Neural cell (in vitro differentiated cells): ENCODE data around the gene DNAH1.

ENCODE experiments used
- EP300 ChIP-seq: fragments of 450-650 bp; conservative IDR thresholded peaks from 2 replicates; pipeline ENCODE4 v1.6.1; 2014; ENCODE audit warnings: antibody characterized with exemption, mild to moderate bottlenecking, moderate library complexity; ENCODE audit not compliant: poor library complexity, severe bottlenecking
- EZH2 ChIP-seq: fragments of 200-600, 300-800 bp; shearing (Covaris generic), sonication (generic); IDR thresholded peaks from 2 replicates; pipeline ENCODE4 v1.6.1; 2014; ENCODE audit warnings: antibody characterized with exemption, low read length, borderline replicate concordance, mild to moderate bottlenecking; ENCODE audit not compliant: insufficient read depth, poor library complexity, severe bottlenecking
- MXI1 ChIP-seq: fragments of 450-650 bp; conservative IDR thresholded peaks from 2 replicates; pipeline ENCODE4 v1.6.1; 2014; ENCODE audit warnings: antibody characterized with exemption, mild to moderate bottlenecking; ENCODE audit not compliant: poor library complexity, severe bottlenecking
- POLR2AphosphoS5 ChIP-seq: IDR thresholded peaks from 2 replicates; pipeline ENCODE4 v1.6.1; 2012
- RAD21 ChIP-seq: fragments of 450-650 bp; conservative IDR thresholded peaks from 2 replicates; pipeline ENCODE4 v1.6.1; 2014; ENCODE audit warnings: antibody characterized with exemption, mild to moderate bottlenecking, moderate library complexity
- SMC3 ChIP-seq: fragments of 450-650 bp; conservative IDR thresholded peaks from 2 replicates; pipeline ENCODE4 v1.6.1; 2014; ENCODE audit warnings: antibody characterized with exemption, mild to moderate bottlenecking, moderate library complexity; ENCODE audit not compliant: poor library complexity
- TAF1 ChIP-seq: IDR thresholded peaks from 2 replicates; pipeline ENCODE4 v1.6.1; 2012; ENCODE audit warnings: low read depth
- TF ChIP-seq, protein P1 (sequence below): fragments of 450-650 bp; IDR thresholded peaks from 2 replicates; pipeline ENCODE4 v1.5.1; 2014; ENCODE audit warnings: antibody characterized with exemption, mild to moderate bottlenecking, moderate library complexity; ENCODE audit not compliant: poor library complexity, severe bottlenecking

- no peak for TF ChIP-seq SMC3
- TF ChIP-seq, protein P1, sequence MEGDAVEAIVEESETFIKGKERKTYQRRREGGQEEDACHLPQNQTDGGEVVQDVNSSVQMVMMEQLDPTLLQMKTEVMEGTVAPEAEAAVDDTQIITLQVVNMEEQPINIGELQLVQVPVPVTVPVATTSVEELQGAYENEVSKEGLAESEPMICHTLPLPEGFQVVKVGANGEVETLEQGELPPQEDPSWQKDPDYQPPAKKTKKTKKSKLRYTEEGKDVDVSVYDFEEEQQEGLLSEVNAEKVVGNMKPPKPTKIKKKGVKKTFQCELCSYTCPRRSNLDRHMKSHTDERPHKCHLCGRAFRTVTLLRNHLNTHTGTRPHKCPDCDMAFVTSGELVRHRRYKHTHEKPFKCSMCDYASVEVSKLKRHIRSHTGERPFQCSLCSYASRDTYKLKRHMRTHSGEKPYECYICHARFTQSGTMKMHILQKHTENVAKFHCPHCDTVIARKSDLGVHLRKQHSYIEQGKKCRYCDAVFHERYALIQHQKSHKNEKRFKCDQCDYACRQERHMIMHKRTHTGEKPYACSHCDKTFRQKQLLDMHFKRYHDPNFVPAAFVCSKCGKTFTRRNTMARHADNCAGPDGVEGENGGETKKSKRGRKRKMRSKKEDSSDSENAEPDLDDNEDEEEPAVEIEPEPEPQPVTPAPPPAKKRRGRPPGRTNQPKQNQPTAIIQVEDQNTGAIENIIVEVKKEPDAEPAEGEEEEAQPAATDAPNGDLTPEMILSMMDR = no peak
- no peak for TF ChIP-seq EP300
- no peak for TF ChIP-seq EZH2
- no peak for TF ChIP-seq TAF1
- no peak for TF ChIP-seq RAD21
- no peak for TF ChIP-seq MXI1
- no peak for TF ChIP-seq POLR2AphosphoS5
Measured at GRCh38 chr3:52358362-52358940, 42.3 kb downstream of the DNAH1 start.
